HG02763 (cell line): ENCODE data around the gene SAT2.
"Not testable (repeated sequence)": the region's sequence is repeated elsewhere in the genome, so short reads cannot be mapped to it uniquely, and the experiment has no call there.

Experiments used
- ATAC-seq: cut with Tn5 transposase; IDR thresholded peaks from one replicate; pipeline ENCODE4 v1.9.1; 2021; ENCODE audit warnings: mild to moderate bottlenecking, moderate library complexity; ENCODE audit not compliant: unreplicated experiment

SAT2 gene

DNA sequence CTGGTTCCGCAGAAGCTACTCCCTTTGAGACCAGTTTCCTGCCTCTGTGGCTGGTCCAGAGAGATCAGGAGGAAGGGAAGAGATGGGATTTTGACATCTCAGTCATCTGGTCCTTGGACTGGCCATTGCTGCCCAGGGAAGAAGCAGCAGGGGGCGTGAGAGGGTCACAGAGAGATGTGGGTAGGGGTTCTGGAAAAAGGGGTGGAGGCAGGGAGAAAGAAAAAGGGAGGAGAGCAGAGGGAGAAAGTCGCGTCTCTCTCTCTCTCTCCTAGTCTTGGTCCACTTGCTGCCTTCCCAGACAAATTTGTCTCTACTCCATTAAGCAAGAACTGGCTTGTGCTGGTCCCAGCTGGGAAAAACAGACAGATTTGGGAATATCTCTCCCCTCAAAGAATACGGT lies 6.8 kb upstream of the SAT2 start:
- ATAC-seq = no peak

DNA sequence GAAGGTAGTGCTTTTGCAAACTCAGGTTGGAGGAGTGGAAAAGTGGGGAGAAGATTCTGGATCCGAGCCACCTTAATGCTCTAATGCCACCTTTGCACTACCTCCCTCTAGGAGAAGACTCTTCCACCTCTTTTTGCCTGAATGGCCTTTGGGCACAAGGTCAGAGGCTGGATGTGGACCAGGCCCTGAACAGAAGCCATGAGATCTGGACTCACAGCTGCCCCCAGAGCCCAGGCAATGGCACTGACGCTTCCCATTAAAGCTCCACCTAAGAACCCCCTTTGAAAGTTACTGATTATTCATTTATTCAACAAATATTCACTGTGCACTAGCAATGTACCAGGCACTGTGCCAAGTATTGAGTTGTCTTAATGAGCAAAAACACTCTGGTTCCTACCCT lies 5.5 kb upstream of the SAT2 start:
- ATAC-seq = no peak

DNA sequence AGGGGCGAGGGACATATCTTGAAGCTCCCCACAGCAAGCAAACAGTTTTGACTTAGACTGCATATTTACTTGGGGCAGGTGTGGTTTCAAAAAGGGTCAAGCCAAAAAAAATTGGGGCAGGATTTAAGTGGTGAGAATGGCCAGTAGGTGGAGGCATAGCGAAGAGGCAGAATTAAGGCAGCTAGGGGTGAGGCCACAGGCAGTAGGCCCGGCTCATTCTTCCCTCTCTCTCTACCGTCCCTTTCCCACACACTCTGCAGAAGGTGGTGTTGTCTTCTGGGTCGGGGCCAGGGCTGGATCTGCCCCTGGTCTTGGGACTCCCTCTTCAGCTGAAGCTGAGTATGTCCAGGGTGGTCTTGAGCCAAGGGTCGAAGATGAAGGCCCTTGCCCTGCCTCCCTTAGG lies 4.9 kb upstream of the SAT2 start:
- no peak for ATAC-seq

DNA sequence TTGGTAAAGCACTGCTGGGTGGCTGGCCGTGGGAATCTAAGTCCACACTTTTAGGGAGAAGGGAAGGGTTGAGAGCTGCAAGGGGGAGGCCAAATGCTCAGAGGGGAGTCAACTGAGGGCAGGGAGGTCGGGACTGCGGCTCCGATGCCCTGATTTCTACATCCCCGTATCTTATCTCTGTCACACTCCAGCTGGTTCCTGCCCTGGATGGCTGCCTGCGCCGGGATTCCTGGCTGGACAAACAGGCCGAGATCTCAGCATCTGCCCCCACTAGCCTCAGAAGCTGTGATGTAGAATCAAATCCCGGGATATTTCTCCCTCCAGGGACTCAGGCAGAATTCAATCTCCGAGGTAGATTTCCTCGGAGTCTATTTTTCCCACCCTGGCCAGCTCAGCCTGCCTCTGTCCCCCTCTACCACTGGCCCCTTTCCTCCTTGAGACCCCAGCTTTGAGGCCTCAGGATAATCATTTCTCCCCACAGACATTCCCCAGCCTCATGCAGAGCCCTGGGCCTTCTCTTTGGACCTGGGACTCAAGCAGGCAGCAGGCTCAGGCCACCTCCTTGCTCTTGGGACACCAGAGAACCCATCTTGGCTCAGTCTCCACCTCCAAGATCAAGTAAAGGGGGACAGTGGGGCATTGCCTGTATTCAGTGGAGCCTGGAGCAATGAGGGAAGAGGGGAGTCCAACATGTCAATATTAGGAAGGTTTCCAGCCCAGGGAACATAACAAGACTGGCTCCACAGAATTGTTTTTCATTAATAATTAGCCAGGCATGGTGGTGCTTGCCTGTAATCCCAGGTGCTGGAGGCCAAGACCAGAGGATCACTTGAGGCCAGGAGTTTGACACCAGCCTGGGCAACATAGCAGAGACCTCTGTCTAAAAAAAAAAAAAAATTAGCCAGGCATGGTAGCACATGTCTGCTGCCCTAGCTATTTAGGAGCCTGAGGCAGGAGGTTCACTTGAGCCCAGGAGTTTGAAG lies 4.1 kb upstream of the SAT2 start:
- ATAC-seq = no peak

DNA sequence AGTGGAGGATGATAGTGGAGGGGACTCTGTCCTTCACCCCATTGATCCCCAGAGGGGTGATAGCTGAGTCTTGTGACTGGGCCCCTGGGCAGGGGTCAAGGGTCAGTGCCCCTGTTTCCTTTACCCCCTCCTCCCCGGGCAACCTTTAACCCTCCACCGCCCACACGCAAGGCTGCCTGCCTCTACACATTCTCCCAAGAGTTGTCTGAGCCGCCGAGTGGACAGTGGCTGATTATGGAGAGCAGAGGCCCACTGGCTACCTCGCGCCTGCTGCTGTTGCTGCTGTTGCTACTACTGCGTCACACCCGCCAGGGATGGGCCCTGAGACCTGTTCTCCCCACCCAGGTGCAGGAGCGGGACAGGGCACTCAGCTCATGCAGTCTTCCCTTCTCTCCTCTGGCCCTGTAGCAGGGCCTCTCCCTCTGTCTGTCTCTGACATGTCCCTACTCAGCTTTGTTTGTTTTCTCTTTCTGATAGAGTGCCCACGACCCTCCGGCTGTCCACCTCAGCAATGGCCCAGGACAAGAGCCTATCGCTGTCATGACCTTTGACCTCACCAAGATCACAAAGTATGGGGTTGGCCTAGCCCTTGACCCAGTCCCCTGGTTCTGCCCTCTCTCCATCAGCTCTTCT lies 2.4 kb upstream of the SAT2 start, which contains the start of gene SHBG:
Gene SHBG, plus strand, starts transcription at position 197 of the 633 bp plus-strand sequence. Its CDS starts 38 bp downstream, at position 235.
- no peak for ATAC-seq

DNA sequence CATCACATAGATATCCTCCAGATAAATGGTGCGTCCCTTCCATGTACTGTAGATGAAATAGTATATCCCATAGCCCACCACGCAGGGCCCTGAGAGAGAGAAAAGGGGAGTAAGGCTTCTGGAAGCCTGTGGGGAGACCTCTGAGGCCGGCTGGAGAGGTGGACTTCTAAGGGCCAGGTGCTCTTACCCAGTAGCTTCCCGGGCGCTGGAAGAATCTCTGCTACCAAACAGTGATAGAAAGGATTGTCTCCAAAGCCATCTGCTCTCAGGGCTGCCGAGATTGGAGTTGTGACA lies 718 bp downstream of the SAT2 start:
- no peak for ATAC-seq

DNA sequence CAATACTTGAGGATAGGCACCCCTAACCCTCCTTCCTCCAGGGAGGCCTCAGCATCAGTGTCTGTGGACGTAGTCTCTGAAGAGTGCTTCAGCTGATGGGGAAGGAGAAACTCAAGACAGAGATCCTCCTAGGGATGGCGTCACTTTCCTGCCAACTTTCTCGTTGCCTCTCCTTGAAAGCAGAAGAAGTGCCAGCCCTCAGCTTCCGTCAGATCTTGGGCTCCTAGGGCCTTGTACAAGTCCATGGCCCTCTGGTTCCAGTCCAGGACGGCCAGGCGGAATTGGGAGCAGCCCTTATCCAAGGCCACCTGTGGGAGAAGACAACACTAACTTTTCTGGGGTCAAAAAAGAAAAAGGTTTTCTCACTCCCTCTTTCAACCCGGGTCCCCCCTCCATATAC lies 1.3 kb downstream of the SAT2 start:
- ATAC-seq = no peak

DNA sequence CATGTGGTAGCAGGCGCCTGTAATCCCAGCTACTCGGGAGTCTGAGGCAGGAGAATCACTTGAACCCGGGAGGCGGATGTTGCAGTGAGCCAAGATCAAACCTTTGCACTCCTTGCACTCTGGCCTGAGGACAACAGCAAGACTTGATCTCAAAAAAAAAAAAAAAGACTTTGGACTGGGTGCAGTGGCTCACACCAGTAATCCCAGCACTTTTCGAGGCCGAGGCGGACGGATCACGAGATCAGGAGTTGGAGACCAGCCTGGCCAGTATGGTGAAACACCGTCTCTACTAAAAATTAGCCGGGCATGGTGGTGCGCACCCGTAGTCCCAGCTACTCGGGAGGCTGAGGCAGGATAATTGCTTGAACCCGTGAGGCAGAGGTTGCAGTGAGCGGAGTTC lies 1.9 kb downstream of the SAT2 start:
- not testable (repeated sequence) for ATAC-seq

DNA sequence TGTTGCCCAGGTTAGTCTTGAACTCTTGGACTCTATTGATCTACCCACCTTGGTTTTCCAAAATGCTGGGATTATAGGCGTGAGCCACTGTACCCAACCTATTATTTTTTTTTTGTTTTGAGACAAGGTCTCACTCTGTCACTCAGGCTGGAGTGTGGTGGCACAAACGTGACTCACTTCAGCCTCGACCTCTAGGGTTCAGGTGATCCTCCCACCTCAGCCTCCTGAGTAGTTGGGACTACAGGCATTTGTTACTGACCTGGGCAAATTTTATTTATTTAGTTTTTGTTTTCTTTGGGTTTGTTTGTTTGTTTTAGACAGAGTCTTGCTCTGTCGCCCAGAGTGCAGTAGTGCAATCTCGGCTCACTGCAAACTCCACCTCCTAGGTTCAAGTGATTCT lies 4.0 kb downstream of the SAT2 start:
- no peak for ATAC-seq

DNA sequence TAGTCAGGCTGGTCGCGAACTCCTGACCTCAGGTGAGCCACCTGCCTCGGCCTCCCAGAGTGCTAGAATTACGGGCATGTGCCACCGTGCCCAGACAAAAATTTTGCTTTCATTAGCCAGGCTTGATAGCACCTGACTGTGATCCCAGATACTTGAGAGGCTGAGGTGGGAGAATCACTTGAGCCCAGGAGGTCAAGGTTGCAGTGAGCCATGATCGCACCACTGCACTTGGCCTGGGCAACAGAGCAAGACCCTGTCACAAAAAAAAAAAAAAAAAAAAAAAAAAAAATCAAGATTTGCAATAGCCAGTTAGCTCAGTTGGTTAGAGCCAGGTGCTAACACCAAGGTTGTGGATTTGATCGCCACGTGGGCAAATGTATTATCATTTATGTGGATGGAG lies 6.8 kb downstream of the SAT2 start:
- ATAC-seq = no peak

DNA sequence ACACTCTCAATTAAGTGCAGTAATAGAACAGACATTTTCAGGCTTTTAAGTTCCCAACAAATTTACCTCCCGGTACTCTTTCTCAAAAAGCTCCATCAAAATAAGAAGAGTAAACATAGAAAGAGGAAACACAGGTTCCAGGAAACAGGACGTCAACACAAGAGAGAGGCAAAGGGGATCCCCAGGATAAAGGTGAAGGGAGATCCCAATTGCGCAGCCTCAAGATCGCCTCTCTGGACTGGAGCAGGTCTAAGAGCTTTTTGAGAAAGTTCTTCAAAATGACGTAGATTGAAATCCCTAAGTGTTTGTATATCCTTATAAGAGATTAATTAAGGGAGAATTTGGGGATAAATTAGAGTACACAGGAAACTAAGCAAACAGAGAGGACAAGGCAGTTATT lies 9.0 kb downstream of the SAT2 start:
- ATAC-seq = no peak

DNA sequence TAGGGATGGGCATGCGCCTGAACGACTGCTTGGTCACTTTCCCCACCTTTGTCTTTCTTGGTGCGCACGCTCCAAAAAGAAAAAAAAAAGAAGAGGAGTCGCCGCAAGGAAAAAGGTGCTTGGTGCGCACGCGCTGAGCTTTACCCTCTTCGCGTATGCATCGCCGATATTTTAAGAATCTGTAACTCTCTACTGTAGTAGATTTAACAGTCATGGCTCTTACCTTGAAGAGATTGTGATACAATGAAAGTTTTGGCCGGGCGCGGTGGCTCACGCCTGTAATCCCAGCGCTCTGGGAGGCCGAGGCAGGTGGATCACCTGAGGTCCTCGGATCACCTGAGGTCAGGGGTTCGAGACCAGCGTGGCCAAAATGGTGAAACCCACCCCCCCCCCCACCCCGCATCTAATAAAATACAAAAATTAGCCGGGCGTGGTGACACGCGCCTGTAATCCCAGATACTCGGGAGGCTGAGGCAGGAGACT lies 12.3 kb downstream of the SAT2 start:
- ATAC-seq = no peak

DNA sequence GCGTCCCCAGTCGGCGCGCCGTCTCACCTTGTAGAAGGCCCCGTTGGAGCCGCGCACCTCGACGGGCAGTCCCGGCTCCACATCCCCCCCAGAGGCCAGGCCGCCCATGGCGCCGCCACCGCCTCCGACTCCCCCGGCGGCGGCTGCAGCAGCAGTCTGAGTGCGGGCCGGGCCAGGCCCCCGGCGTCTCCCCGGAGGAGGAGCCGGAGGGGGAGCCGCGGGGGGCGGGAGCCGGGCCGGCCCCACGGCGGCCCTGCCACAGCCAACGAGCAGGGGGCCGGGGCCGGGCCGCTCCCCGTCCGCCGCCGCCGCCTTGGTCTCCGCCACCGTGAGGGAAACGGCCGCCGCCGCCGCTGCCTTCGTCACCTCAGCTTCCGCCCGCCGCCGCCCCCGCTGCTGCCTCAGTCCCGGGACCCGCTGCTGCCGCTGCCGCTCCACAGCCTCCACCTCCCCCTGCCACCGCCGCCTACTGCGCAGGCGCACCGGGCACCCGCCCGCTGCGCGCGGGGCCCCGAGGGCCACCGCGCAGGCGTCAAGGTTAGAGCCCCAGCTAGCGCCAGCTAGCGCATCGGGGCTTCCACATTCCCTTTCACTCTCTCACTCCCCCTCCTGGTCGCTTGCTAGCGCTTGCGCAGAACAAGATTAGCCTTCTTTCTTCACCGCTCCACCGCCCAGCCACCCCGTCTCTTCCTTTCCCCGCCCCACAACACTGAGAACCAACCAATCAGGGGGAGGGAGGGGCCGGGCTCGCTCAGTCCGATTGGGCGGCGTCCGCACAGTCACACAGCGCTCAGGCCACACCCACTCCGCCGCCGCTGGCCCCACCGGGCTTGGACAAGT lies 13.0 kb downstream of the SAT2 start, which contains the start of gene FXR2:
Gene FXR2, minus strand, starts transcription at position 473 of the 840 bp plus-strand sequence. Its CDS starts 365 bp downstream, at position 108.
- peak; percentile 85 for ATAC-seq

DNA sequence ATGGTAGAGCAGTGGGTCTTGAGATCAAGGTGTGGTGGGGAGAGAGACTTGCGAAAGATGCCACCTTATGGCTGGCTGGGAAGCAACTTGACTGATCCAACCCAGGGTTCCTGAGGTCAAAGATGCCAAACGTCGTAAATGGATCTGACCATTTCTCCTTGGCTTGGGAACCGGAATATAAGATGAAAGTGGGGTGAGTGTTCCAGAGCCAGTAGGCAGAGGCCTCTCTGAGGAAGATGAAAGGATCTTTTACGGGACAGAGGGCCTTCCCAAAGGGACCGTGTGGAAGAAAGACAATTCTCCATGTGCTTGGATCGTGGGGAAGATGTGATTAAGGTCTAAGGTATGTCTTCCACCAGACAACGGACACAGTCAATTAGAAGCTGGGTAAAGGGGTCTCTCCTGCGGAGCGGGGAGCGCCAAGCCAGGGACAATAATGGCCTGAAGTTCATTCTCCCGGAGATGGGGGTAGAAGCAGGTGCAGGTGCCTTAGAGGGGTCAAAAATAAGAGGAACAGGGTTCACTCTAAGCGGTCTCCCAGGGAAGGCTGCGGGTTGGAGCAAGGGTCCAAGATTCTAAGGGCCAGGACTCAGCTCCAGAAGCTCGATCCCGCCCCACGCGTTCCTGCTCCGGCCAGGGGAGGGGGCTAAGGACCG lies 13.7 kb downstream of the SAT2 start:
- no peak for ATAC-seq

DNA sequence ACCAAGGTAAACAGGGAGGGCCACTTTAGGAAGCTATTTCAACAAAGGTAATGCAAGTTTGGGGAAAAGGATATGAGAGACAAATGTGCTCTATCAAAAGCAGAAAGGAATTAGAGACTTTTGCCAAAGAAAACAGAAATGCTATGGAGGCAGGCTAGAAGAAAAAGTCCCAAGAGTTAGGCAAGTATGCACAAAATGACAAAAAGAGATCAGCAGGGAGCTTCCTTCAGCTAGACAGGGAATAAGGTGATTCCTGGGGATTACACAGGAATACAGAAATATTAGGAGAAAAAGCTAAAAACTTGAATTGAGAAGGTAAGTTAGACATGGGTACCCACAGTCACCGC lies 15.4 kb downstream of the SAT2 start:
- ATAC-seq = no peak

DNA sequence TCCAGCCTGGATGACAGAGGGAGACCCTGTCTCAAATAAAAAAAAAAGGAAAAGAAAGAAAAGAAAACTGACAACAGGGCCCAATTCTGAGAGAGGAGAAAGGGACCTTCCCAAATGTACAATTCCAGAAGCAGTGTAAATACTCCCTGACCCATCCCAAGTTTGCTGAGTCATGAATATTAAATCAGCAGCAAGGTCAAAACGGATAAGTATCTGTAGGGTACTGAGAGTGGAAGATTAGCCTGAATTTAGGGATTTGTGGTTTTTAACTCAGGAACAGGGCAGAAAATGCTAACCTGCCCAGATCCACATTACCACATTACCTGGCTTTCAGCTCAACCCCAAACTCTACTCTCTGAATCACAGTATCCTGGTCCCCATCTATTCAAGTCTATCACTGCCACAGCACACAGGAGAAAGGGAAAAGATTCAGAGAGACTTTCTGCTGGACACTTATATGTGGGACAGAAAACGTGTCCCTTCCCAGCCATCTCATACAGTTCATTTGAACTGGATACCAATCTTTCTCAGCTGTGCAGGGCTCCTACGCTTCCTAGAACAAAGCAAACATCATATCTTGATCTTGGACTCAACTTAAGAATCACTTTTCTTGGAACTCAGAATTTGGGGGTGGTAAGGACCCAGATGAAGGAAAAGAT lies 15.9 kb downstream of the SAT2 start:
- ATAC-seq = no peak

DNA sequence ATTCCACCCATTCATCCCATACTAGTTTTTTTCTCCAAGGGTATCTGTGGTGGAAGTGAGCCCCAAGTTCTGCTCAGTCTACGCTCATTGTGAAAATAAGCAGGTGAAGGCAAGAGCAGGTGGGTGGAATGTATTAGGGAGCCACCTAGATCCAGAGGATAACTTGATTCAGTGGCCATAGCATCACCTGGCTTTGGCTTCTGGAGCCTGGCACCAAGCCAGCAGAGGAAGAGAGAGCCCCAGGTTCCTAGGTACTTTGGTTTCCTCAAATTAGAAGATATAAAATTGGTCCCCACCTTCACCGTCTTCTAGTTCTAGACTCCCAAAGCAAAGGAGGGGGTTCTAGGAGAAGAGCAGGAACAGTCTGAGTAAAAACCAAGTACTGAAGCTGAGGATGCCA lies 17.0 kb downstream of the SAT2 start:
- ATAC-seq = no peak

DNA sequence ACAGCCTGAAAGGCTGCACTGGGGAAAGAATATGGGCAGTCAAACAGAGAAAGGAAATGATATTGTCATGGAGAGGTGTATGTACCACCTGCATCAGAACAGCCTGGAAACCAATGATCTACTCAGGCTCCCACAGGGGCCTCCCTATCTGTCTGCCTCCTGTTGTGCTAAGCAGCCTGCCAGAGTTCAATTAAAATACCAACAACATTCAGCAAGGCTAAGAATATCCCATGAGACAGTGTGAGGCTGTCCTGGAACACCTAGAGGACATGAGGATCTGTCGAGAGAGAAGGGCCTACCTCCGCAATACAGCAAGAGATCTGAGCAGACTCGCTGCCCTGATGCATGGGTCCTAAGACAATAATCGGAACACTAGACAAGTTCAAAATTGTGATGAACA lies 21.3 kb downstream of the SAT2 start:
- ATAC-seq = no peak

DNA sequence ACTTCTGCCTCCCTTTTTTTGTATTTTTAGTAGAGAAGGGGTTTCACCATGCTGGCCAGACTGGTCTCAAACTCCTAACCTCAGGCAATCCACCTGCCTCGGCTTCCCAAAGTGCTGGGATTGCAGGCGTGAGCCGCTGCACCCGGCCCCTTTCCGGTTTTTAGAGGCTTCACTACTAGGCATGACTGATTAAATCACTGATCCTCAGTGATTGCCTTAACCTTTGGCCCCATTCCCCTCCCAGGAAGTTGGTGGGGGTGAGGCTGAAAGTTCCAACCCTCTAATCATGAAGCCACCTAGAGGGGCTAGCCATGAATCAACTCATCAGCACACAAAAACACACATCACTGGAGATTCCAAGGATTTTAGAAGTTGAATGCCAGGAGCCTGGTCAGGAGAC lies 30.1 kb downstream of the SAT2 start:
- ATAC-seq = not testable (repeated sequence)

DNA sequence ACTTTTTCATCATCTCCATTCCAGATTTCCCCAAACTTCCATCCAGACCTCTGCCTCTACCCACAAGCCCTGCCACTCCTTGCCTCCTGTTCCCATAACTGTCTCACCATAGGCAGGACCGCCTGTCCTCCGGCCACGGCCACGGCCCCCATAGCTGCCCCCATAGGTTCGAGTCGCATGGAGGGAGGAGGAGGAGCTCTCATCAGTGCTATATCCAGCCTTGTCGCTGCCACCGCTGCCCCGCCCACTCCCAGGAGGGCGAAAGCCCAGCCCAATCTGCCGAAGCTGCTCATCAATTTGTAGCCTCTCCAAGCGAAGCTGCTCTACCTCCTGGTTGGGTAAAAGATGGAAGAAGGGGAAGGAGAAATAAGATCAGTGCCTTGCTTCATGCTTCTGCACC lies 34.3 kb downstream of the SAT2 start:
- no peak for ATAC-seq
